GM19239 (cell line): ENCODE results near the gene CHI3L2.

ENCODE experiments used
- DNase-seq: peaks from one replicate; pipeline ENCODE4 v3.0.0; 2011; ENCODE audit warnings: low spot score; ENCODE audit not compliant: insufficient read length
- FAIRE-seq: peaks from 2 replicates; lab custom pipeline; 2011; peaks lifted over from hg19 to GRCh38; lab: Jason Lieb, UNC

Gene CHI3L2

GRCh38 chr1:111241797-111242196, 14.3 kb downstream of the CHI3L2 start:
- DNase-seq (no peak), FAIRE-seq (no peak)

- FAIRE-seq = no peak
- DNase-seq = no peak
Observed at GRCh38 chr1:111242805-111243523, 15.5 kb downstream of the CHI3L2 start.

- no peak for FAIRE-seq
- no peak for DNase-seq
Observed at GRCh38 chr1:111247125-111247838, 19.8 kb downstream of the CHI3L2 start.

GRCh38 chr1:111249960-111250359, 22.4 kb downstream of the CHI3L2 start:
- DNase-seq = no peak
- FAIRE-seq = no peak

- no peak for FAIRE-seq
Observed at GRCh38 chr1:111251570-111251969, 24.1 kb downstream of the CHI3L2 start.

GRCh38 chr1:111252786-111253185, 25.3 kb downstream of the CHI3L2 start:
- FAIRE-seq (no peak), DNase-seq (no peak)

More at GRCh38 chr1:111251570-111251969, 24.1 kb downstream of the CHI3L2 start:
- no peak for DNase-seq

GRCh38 chr1:111253876-111254275, 26.4 kb downstream of the CHI3L2 start:
- DNase-seq (no peak), FAIRE-seq (no peak)

GRCh38 chr1:111256988-111257658, 29.6 kb downstream of the CHI3L2 start:
- FAIRE-seq (no peak), DNase-seq (no peak)

- FAIRE-seq (no peak), DNase-seq (no peak)
Observed at GRCh38 chr1:111267801-111268508, 40.4 kb downstream of the CHI3L2 start.

- FAIRE-seq (peak; percentile 18), DNase-seq (no peak)
Observed at GRCh38 chr1:111269825-111270406, 42.4 kb downstream of the CHI3L2 start.

GRCh38 chr1:111270771-111271463, 43.4 kb downstream of the CHI3L2 start:
- FAIRE-seq (no peak), DNase-seq (no peak)

- no peak for FAIRE-seq
- no peak for DNase-seq
Observed at GRCh38 chr1:111271464-111271801, 43.9 kb downstream of the CHI3L2 start.

- FAIRE-seq (no peak), DNase-seq (no peak)
Observed at GRCh38 chr1:111272081-111272480, 44.6 kb downstream of the CHI3L2 start.

GRCh38 chr1:111274653-111275052, 47.1 kb downstream of the CHI3L2 start:
- FAIRE-seq = no peak
- no peak for DNase-seq

- DNase-seq (no peak), FAIRE-seq (peak; percentile 4)
Observed at GRCh38 chr1:111275079-111275478, 47.6 kb downstream of the CHI3L2 start.

- no peak for DNase-seq
Observed at GRCh38 chr1:111275780-111276433, 48.4 kb downstream of the CHI3L2 start.

GRCh38 chr1:111279144-111279543, 51.6 kb downstream of the CHI3L2 start:
- DNase-seq = no peak

More at GRCh38 chr1:111275780-111276433, 48.4 kb downstream of the CHI3L2 start:
- no peak for FAIRE-seq

GRCh38 chr1:111280267-111280666, 52.8 kb downstream of the CHI3L2 start:
- FAIRE-seq (no peak), DNase-seq (no peak)

More at GRCh38 chr1:111279144-111279543, 51.6 kb downstream of the CHI3L2 start:
- FAIRE-seq = no peak

GRCh38 chr1:111281411-111281810, 53.9 kb downstream of the CHI3L2 start:
- FAIRE-seq (no peak), DNase-seq (no peak)
